ENCODE data around the gene WNT8B.

The WNT8B gene

GRCh38 chr10:100479037-100479436 is 16.2 kb downstream of the WNT8B start:
- Histone ChIP-seq H3K4me3 (no peak overlapping the region), H3K27me3 (peaks cover 0 to 32% of the 10 kb centered on the region in 2 donors), H3K4me1 (peaks cover 0 to 18% (median 16%) of the 10 kb centered on the region in 4 donors), H3K27ac (no peak overlapping the region), H3K9me3 (no peaks in the 10 kb centered on the region), H3K36me3 (no peaks in the 10 kb centered on the region)
- intact Hi-C loops (cut with DNase I; ENCODE audit: low total_unique reads), result no loop called here
- no peak for DNase-seq
- no peak for TF ChIP-seq CTCF (IDR thresholded peaks at IDR 0.05)

GRCh38 chr10:100480002-100480401 is 17.2 kb downstream of the WNT8B start:
- Histone ChIP-seq H3K4me1 (peaks cover 0 to 18% (median 16%) of the 10 kb centered on the region in 4 donors), H3K9me3 (no peaks in the 10 kb centered on the region), H3K36me3 (peaks cover 0 to 2% (median 0%) of the 10 kb centered on the region in 3 donors), H3K27ac (no peak overlapping the region), H3K27me3 (peaks cover 0 to 32% of the 10 kb centered on the region in 2 donors), H3K4me3 (no peak overlapping the region)
- no peak for DNase-seq
- TF ChIP-seq CTCF (IDR thresholded peaks at IDR 0.05), result no peak
- intact Hi-C loops (cut with DNase I; ENCODE audit: low total_unique reads), result no loop called here

- peak overlapping the region; percentile 47 to 61 for H3K4me3 ChIP-seq
- H3K27me3 ChIP-seq, result peaks cover 0 to 32% of the 10 kb centered on the region in 2 donors
- peaks cover 0 to 11% (median 7%) of the 10 kb centered on the region in 3 donors for H3K36me3 ChIP-seq
- DNase-seq, result peak; percentile 86 to 90
- no peak overlapping the region for H3K27ac ChIP-seq
- intact Hi-C loops (cut with DNase I; ENCODE audit: low total_unique reads), result no loop called here
- H3K4me1 ChIP-seq, result peaks cover 0 to 18% (median 16%) of the 10 kb centered on the region in 4 donors
- H3K9me3 ChIP-seq, result no peaks in the 10 kb centered on the region
- TF ChIP-seq CTCF (IDR thresholded peaks at IDR 0.05), result no peak
These were observed 18.8 kb downstream of the WNT8B start for GRCh38 chr10:100481462-100482081.

- TF ChIP-seq CTCF (IDR thresholded peaks at IDR 0.05), result peak; percentile 57 to 73
- peak; percentile 48 to 79 for DNase-seq
- Histone ChIP-seq H3K36me3 (peaks cover 7 to 15% (median 10%) of the 10 kb centered on the region in 3 donors), H3K27ac (no peak overlapping the region), H3K27me3 (peaks cover 0 to 32% of the 10 kb centered on the region in 2 donors), H3K4me3 (peak overlapping the region; percentile 47 to 61), H3K9me3 (no peaks in the 10 kb centered on the region), H3K4me1 (peaks cover 0 to 18% (median 16%) of the 10 kb centered on the region in 4 donors)
- intact Hi-C loops (cut with DNase I; ENCODE audit: low total_unique reads), result no loop called here
These were observed 19.5 kb downstream of the WNT8B start for GRCh38 chr10:100482181-100482833.

GRCh38 chr10:100482834-100483185 is 20.0 kb downstream of the WNT8B start:
- H3K36me3 ChIP-seq, result peaks cover 10 to 20% (median 12%) of the 10 kb centered on the region in 3 donors
- H3K9me3 ChIP-seq, result no peaks in the 10 kb centered on the region
- peak overlapping the region; percentile 47 to 61 for H3K4me3 ChIP-seq
- intact Hi-C loops (cut with DNase I; ENCODE audit: low total_unique reads), result no loop called here
- no peak for DNase-seq
- TF ChIP-seq CTCF (IDR thresholded peaks at IDR 0.05), result no peak
- no peak overlapping the region for H3K27ac ChIP-seq
- H3K4me1 ChIP-seq, result peaks cover 0 to 18% (median 16%) of the 10 kb centered on the region in 4 donors
- peaks cover 0 to 32% of the 10 kb centered on the region in 2 donors for H3K27me3 ChIP-seq

Measured in tibial artery (tissue), 4 donors.